ENCODE data around the gene BOLL. TPM values are rescaled to one million over a fixed set of nuclear protein-coding genes. Genes with fewer than 3 reads are reported as not detected.

The BOLL gene
- total RNA-seq, 1 donor from 2014 or later: not detected

DNA sequence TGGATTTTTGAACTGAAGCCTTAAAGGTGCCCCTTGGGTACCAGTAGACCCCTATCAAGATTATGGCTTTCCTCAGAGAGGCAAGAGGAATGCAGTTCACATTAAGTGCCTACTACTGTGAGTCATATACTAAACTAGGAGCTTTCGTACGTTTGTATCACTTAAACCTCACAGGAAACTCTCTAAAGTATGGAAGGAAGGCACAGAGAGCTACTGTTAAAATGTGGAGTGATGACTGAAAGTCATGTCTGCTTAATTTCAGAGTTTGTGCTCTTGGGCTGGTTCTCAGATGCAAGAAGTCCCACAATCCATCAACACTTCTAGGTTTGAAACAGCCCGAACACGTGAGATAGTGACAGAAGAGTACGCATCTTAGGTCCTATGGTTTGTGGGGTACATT is 23.9 kb upstream of the BOLL start:
- no peak for DNase-seq (ENCODE audit: extremely low spot score, unreplicated experiment)
- H3K27ac Mint-ChIP-seq: no peak overlapping the region
- TF ChIP-seq CTCF (conservative IDR thresholded peaks at IDR 0.05): no peak
- H3K4me3 Mint-ChIP-seq: no peak overlapping the region
- no peaks in the 10 kb centered on the region for H3K36me3 Mint-ChIP-seq
- H3K4me1 Mint-ChIP-seq (ENCODE audit: unreplicated experiment): peaks cover 9% of the 10 kb centered on the region
- no peaks in the 10 kb centered on the region for H3K9me3 Mint-ChIP-seq
- peaks cover 56% of the 10 kb centered on the region for H3K27me3 Mint-ChIP-seq

DNA sequence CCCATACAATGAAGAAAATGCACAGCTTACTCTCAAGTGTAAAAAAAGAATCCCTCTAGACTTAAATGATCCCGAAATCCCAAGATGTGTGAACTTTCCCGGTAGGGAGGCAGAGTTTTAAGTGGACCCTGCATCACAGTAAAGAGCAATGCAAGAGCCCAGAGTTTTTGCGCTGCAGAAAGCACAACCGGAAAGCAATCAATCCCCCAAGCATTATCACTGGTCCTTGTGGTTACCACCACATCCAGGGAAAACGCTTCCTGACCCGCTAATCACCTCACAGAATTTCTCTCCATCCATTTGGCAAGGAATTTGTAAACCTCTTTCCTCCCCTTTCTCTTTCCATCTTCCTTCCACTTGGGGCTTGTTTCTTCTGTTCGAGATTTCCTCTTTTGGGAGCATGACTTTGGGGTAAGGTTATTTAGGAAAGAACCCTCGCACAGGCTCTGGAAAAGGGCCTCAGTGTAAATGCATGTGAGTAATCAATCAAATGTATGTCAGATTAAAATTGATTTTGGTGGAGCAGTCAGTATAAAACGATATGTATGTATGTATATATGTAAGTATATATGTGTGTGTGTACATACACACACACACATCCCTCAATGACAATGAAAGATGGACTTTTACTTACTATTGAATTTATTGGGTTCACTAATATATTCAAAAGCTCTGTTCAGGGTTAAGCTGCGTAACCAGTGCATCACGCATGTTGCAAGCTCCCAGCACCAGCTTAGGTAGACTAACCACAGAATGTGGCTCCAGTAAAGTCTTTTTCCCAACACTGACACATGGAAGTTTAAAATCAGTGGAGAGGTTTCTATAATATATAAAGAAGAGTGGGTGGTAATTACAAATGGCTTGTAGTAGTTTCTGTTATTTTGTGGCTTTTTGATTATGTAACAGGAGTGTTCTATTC is 20.9 kb upstream of the BOLL start:
- no peaks in the 10 kb centered on the region for H3K36me3 Mint-ChIP-seq
- peaks cover 69% of the 10 kb centered on the region for H3K27me3 Mint-ChIP-seq
- DNase-seq (ENCODE audit: extremely low spot score, unreplicated experiment): no peak
- TF ChIP-seq CTCF (conservative IDR thresholded peaks at IDR 0.05): no peak
- H3K27ac Mint-ChIP-seq: no peak overlapping the region
- peak overlapping the region; percentile 79 for H3K4me3 Mint-ChIP-seq
- H3K4me1 Mint-ChIP-seq (ENCODE audit: unreplicated experiment): peaks cover 14% of the 10 kb centered on the region
- no peaks in the 10 kb centered on the region for H3K9me3 Mint-ChIP-seq

GRCh38 chr2:197804758-197805714 is 19.9 kb upstream of the BOLL start:
- Mint-ChIP-seq H3K36me3 (no peaks in the 10 kb centered on the region), H3K27ac (no peak overlapping the region), H3K27me3 (peaks cover 67% of the 10 kb centered on the region), H3K9me3 (no peaks in the 10 kb centered on the region), H3K4me3 (peak overlapping the region; percentile 91), H3K4me1 (ENCODE audit: unreplicated experiment) (peaks cover 14% of the 10 kb centered on the region)
- DNase-seq (ENCODE audit: extremely low spot score, unreplicated experiment): peak; percentile 76
- TF ChIP-seq CTCF (conservative IDR thresholded peaks at IDR 0.05): peak; percentile 47

- Mint-ChIP-seq H3K27me3 (peaks cover 67% of the 10 kb centered on the region), H3K4me3 (peak within 1 kb of the TSS; percentile 91), H3K9me3 (no peaks in the 10 kb centered on the region), H3K36me3 (no peaks in the 10 kb centered on the region), H3K4me1 (ENCODE audit: unreplicated experiment) (peaks cover 14% of the 10 kb centered on the region), H3K27ac (no peak within 1 kb of the TSS)
- no peak for TF ChIP-seq CTCF (conservative IDR thresholded peaks at IDR 0.05)
- peak; percentile 89 for DNase-seq (ENCODE audit: extremely low spot score, unreplicated experiment)
These were observed 19.1 kb upstream of the BOLL start, which contains the start of gene PLCL1 for GRCh38 chr2:197804049-197804757. Gene PLCL1 (plus strand): TSS chr2:197804593.

- no peaks in the 10 kb centered on the region for H3K36me3 Mint-ChIP-seq
- no peak for DNase-seq (ENCODE audit: extremely low spot score, unreplicated experiment)
- H3K4me3 Mint-ChIP-seq: peak overlapping the region; percentile 77
- H3K9me3 Mint-ChIP-seq: no peaks in the 10 kb centered on the region
- peaks cover 56% of the 10 kb centered on the region for H3K27me3 Mint-ChIP-seq
- peaks cover 17% of the 10 kb centered on the region for H3K4me1 Mint-ChIP-seq (ENCODE audit: unreplicated experiment)
- peak; percentile 84 for TF ChIP-seq CTCF (conservative IDR thresholded peaks at IDR 0.05)
- no peak overlapping the region for H3K27ac Mint-ChIP-seq
These were observed 17.9 kb upstream of the BOLL start for GRCh38 chr2:197803033-197803444.

All from type B pancreatic cell (in vitro differentiated cells).